Thoracic aorta (tissue), 2 donors: ENCODE results near the gene ATOSB. TPM values are rescaled to one million over a fixed set of nuclear protein-coding genes. Genes with fewer than 3 reads are reported as not detected.

ENCODE experiments used
- ATAC-seq: fragments of 150-250 bp; one replicate; pipeline ENCODE4 v1.8.0; 2017; ENCODE audit warnings: low read depth; ENCODE audit not compliant: insufficient number of reproducible peaks, low FRiP score
- DNase-seq: peaks from one replicate; pipeline ENCODE4 v3.0.0-alpha.2; 2020; ENCODE audit warnings: low spot score
- H3K27ac ChIP-seq, 2 donors: fragments of 200-600 bp; sonication (generic); 1 replicate in 1 of 2; 2 replicates in 1 of 2; pipeline ENCODE4 v1.5.1; 2016; ENCODE audit warnings: mild to moderate bottlenecking in 2 of 2, moderate library complexity in 2 of 2
- H3K27me3 ChIP-seq: fragments of 200-600 bp; sonication (generic); replicated peaks from 2 replicates; pipeline ENCODE4 v1.6.0; 2016; ENCODE audit warnings: mild to moderate bottlenecking; ENCODE audit not compliant: insufficient read depth
- H3K36me3 ChIP-seq: fragments of 200-600 bp; sonication (generic); one replicate; pipeline ENCODE4 v1.5.1; 2016
- H3K4me1 ChIP-seq, 2 donors: fragments of 200-600 bp; sonication (generic); 1 replicate in 1 of 2; 2 replicates in 1 of 2; pipeline versions ENCODE4 v1.5.1 to v1.6.0; 2016; ENCODE audit warnings: low read depth in 2 of 2, mild to moderate bottlenecking in 1 of 2; ENCODE audit not compliant: control insufficient read depth in 1 of 2
- H3K4me3 ChIP-seq: fragments of 200-600 bp; sonication (generic); 2 replicates; pipeline ENCODE4 v1.5.1; 2016; ENCODE audit warnings: mild to moderate bottlenecking
- H3K9me3 ChIP-seq: fragments of 200-600 bp; sonication (generic); 2 replicates; pipeline ENCODE4 v1.5.1; 2016
- total RNA-seq, 2 donors: library from RNA; depleted of rRNA; stranded (reverse); fragments of >200 nt; gene quantifications; one replicate each; pipeline versions ENCODE4 v1.1.0 to v1.2.3, GENCODE V29; 2016
- TF ChIP-seq, protein P1 (sequence below): fragments of 200-600 bp; sonication (generic); IDR thresholded peaks from one replicate; pipeline ENCODE4 v1.5.1; 2019; ENCODE audit warnings: antibody characterized with exemption

The ATOSB gene
- total RNA-seq, 2 donors from 2014 or later, result 30.2 to 33.6 TPM

DNA sequence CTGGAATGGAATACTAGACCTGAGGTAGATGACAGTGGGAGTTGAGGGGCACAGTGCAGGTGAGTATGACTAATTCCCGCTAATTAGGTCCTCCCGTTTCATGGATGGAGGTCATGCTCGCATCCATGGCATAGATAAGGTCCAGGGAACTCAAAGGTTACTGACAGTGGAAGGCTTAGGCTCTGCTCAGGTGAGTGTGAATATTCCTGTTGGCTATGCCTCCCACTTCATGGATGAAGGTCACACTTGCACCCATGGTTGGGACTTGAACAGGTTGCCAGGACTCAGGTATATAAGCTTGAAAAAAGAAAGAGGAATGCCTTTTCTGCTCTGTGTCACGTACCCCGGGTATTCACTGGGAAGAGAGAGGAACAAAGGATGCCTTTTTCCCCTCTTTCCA is 26.4 kb upstream of the ATOSB start:
- Histone ChIP-seq H3K9me3 (peaks cover 15% of the 10 kb centered on the region), H3K27ac (no peak overlapping the region), H3K4me1 (no peaks in the 10 kb centered on the region), H3K4me3 (no peak overlapping the region), H3K36me3 (no peaks in the 10 kb centered on the region), H3K27me3 (no peaks in the 10 kb centered on the region)
- TF ChIP-seq, protein P1, sequence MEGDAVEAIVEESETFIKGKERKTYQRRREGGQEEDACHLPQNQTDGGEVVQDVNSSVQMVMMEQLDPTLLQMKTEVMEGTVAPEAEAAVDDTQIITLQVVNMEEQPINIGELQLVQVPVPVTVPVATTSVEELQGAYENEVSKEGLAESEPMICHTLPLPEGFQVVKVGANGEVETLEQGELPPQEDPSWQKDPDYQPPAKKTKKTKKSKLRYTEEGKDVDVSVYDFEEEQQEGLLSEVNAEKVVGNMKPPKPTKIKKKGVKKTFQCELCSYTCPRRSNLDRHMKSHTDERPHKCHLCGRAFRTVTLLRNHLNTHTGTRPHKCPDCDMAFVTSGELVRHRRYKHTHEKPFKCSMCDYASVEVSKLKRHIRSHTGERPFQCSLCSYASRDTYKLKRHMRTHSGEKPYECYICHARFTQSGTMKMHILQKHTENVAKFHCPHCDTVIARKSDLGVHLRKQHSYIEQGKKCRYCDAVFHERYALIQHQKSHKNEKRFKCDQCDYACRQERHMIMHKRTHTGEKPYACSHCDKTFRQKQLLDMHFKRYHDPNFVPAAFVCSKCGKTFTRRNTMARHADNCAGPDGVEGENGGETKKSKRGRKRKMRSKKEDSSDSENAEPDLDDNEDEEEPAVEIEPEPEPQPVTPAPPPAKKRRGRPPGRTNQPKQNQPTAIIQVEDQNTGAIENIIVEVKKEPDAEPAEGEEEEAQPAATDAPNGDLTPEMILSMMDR, result no peak
- DNase-seq (no peak), ATAC-seq (no peak)

GRCh38 chr9:35140093-35140492 is 24.4 kb upstream of the ATOSB start:
- no peaks in the 10 kb centered on the region for H3K4me1 ChIP-seq
- no peaks in the 10 kb centered on the region for H3K27me3 ChIP-seq
- ATAC-seq (no peak), DNase-seq (no peak)
- H3K36me3 ChIP-seq, result no peaks in the 10 kb centered on the region
- no peak overlapping the region for H3K27ac ChIP-seq
- no peak overlapping the region for H3K4me3 ChIP-seq
- H3K9me3 ChIP-seq, result peaks cover 13% of the 10 kb centered on the region
- TF ChIP-seq, protein P1, result no peak

- no peak overlapping the region for H3K4me3 ChIP-seq
- TF ChIP-seq, protein P1, result no peak
- ATAC-seq (no peak), DNase-seq (no peak)
- H3K36me3 ChIP-seq, result no peaks in the 10 kb centered on the region
- no peak overlapping the region for H3K27ac ChIP-seq
- H3K9me3 ChIP-seq, result peaks cover 7% of the 10 kb centered on the region
- no peaks in the 10 kb centered on the region for H3K27me3 ChIP-seq
- H3K4me1 ChIP-seq, result peaks cover 0 to 5% of the 10 kb centered on the region in 2 donors
Observed at GRCh38 chr9:35136866-35137265, 21.2 kb upstream of the ATOSB start.

- TF ChIP-seq, protein P1, result no peak
- Histone ChIP-seq H3K27me3 (no peaks in the 10 kb centered on the region), H3K27ac (no peak overlapping the region), H3K36me3 (no peaks in the 10 kb centered on the region), H3K4me3 (no peak overlapping the region), H3K4me1 (peaks cover 0 to 5% of the 10 kb centered on the region in 2 donors), H3K9me3 (no peaks in the 10 kb centered on the region)
- ATAC-seq, result no peak
- no peak for DNase-seq
Observed at GRCh38 chr9:35135988-35136387, 20.3 kb upstream of the ATOSB start.

DNA sequence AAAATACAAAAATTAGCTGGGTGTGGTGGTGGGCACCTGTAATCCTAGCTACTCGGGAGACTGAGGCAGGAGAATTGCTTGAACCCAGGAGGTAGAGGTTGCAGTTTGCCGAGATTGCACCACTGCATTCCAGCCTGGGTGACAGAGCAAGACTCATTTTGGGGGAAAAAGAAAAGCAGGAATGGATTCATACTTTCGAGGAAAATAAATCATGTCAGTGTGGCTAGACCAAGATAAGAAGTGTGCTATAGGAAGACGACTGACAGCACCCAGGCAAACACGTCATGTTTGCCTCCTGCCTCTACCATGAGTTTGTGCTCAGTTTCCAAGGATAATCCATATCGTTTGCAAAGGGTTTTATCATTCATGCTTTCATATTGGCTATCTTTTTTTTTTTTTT is 19.3 kb upstream of the ATOSB start:
- no peaks in the 10 kb centered on the region for H3K9me3 ChIP-seq
- DNase-seq, result no peak
- TF ChIP-seq, protein P1, result no peak

More for the DNA sequence above, 19.3 kb upstream of the ATOSB start:
- Histone ChIP-seq H3K36me3 (no peaks in the 10 kb centered on the region), H3K4me1 (peaks cover 0 to 5% of the 10 kb centered on the region in 2 donors), H3K4me3 (no peak overlapping the region), H3K27ac (no peak overlapping the region), H3K27me3 (no peaks in the 10 kb centered on the region)
- no peak for ATAC-seq
